COR-L47 (cell line): Measurements from ENCODE around the gene NTF3.

ENCODE experiments used
- DNase-seq: peaks from one replicate; lab custom pipeline; 2025; lab: John Stamatoyannopoulos, UW

NTF3 gene

DNA sequence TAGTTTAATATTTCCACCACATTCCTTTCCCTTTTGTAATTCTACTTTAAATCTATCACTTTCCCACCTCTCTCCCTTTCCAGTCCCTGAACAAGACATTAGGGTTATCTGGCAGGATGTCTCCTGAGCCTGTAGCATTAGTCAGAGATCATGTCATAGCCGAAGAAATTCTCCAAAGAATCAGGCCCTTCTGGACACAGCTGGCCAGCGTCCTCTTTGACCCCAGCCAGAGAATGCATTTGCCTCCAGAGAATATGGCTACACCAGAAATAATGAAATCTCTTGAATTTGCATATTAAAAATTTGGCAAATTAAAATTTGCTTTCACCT, 56.7 kb downstream of the NTF3 start:
- no peak for DNase-seq

DNA sequence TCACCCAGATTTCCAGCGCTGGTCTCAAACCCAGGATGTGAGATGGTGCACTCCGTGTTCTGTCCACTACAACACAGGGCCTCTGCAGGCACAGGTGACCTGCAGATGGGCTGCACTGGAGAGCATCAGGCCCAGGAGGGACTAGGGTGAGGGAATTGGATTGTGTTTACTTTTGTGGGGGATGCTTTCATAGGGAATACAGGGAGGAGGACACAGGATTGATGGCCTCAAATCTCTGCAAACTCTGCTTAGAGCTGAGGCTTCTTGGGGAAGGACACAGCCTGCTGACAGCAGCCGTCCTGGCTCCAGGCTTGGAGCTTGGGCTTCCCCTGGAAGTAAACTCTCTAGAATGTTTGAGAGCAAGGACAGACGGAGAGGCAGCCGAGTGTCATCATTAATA, 57.1 kb downstream of the NTF3 start:
- no peak for DNase-seq

DNA sequence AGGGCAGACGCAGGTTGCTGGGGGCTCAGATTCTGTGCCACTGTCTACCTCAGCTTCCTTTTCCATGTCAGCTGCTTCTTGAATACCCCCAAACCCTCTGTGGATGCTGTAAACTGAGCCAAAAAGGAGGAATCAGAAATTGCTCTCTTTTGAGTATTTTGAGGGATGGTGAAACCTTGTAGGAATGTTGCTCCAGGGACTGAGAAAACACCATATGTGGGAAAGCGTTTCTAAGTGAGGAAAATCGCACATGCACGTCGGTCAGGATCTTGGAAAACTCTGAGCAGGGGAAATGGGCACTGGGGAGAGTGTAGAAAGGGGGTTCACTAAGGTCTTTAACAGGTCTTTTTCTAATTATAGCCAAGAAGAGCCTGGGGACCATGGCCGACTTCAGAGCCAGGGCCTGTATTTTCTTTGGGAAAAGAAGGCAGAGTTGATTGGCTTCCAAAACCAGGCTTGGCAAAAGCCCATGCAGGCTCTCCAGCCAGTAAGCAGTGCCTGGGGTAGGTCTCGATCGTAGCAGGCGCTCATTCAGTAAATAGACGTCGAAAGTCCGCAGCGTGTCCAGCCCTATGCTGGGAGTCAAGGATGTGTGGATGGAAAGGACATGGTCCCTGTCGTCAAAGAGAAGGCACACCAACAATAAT, 58.0 kb downstream of the NTF3 start:
- DNase-seq: no peak

DNA sequence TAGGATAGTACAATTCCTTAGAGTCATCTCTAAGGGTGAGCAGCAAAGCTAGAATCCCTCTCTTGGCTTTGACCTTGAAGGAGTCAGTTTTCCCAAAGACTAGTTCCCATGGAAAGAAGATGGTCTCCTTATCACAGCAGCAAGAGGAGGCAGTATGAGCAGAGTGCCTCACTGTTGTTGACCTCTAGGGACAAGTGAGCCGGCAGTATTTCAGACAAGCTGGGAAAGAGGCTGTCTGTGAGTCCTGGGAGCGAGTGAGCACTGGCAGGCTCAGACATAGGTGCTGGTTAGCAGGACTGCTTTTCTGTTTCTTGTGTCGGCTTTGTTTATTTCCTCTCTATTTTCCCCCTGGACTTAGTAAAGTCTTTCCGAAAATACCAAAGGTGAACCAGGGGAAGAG, 60.7 kb downstream of the NTF3 start:
- DNase-seq: no peak

DNA sequence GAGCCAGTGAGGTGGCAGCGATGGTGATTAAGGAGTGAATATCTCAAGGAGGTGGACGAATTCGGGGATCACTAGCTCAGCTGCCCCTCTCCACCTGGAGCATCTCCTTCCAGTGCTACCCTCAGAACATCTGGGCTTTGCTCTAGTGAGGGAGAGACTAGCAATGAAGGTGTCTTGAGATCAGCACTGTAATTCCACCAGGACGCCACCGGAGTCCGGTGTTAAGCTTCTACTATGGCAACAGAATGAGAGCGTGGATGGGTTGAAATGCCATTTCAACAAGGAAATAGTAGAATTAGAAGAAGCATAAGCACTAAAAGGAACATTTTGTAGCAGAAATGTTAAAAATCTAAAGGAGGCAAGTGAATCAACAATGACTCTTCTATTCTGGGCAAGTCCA, 61.1 kb downstream of the NTF3 start:
- DNase-seq: no peak

DNA sequence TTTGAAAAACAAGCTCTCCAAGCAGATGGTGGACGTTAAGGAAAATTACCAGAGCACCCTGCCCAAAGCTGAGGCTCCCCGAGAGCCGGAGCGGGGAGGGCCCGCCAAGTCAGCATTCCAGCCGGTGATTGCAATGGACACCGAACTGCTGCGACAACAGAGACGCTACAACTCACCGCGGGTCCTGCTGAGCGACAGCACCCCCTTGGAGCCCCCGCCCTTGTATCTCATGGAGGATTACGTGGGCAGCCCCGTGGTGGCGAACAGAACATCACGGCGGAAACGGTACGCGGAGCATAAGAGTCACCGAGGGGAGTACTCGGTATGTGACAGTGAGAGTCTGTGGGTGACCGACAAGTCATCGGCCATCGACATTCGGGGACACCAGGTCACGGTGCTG, 62.4 kb downstream of the NTF3 start:
- DNase-seq: no peak

DNA sequence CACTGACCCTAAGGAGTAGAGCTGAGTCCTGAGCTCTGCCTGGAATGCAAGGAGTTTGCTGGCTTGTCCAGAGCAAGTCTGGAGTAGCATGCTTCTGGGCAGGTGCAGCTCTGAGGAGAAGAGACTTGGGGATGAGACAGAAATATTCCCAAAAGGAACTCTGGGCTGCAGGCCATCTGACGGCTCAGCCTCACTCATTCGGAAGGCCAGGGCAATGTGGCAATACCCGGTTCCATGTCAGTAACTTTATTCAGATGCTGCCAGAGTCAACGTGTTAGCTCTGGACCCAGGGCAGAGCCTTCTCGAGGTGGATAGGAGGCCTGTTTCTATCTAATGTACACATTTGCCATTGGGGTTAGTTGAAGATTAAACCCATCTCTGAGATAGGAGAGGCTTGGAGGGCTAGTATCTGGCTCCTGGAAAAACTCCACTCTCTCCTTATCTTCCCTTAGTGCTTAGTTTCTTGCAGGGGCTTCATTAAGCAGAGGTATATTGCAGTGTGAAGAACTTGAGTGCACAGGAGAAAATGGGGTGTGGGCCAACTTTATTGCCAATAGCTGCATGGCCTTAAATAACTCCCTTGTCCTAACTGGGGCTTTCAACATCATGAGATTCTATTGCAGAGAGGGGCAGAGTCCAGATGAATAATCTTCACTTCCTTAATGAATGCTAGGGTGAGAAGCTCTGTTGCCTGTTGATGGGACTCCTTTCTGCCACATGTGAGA, 65.6 kb downstream of the NTF3 start:
- no peak for DNase-seq

DNA sequence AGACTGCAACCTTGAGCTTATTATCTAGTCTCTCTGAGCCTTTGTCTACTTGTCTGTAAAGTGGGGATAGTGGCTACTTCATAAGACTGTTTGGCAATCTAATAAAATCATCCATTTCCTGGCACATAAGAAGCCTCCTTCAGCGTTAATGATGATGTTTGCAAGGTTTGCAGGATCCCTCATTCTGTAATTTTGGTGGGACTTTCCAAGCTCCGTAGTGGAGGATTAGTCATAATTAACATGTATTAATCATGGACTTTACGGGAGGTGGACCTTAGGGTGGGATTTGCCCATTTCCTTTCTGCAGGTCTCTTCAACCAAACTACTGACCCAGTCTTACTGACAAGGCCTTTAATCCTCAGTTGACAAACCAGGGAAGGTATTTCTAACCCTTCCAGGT, 66.2 kb downstream of the NTF3 start:
- no peak for DNase-seq

DNA sequence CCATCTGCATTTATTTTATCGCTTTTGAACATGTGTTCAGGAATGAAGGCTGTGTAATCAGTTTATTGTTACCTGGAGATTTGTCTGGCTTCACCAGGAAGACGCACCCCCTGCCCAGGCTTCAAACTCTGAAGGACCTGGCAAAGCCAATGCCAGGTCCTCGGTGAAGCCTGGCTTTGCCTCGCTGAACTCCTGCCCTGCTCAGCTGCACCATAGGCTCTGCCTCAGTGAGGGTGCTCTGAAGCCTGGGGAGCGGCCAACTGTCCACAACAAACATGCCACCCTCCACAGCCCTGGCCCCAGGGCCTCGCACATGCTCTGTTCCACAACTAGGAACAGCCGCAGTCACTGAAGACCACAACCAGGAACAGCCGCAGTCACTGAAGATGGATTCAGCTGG, 66.9 kb downstream of the NTF3 start:
- DNase-seq: no peak

DNA sequence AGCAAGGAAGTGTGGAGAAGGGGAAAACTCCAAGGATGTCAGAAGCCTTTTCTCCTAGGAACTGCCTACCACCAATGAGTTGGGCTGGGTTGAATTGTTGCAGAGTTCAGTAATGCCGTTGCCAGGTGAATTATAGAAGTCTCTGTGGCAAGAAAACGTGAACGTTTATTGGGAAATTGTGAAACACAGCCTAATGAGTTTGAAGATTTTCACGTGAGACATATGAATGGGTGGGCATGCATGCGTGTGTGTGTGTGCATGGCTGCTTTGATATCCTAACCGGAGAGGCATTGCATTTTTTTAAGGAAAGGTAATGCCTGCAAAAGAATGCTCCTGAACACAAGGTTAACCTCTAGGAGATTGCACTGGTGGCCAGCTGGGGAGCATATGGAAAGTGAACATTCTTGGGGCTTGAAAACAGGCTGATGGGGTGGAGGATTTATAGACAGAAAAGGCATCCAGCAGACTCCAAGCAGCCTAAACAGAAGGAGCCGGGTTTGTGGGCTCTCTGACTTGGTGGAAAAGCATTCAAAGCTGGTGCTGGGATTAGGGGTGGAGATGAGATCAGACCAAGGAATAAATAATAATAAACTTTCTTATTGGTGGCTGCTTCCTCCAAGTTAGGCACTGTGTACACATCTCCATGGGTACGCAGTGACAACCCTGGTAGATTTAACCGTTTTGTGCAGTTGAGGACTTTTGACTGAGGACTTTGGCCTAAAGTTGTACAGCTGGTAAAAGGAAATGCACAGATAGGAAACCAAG, 67.8 kb downstream of the NTF3 start:
- DNase-seq: no peak

DNA sequence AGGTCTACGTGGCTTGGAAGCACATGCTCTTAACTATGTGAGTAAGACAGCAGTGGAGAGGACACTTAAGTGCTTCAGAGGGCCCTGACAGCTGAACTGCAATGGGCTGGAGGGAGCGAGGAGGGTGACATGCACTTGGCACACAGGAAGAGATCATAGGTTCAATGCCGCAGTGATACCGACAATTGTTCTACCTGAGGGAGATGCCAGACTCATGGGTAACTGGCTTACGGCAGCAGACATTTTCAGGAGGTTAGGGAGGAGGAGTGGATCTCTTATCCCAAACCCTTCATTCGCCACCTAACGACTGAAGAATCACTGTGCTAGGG, 68.4 kb downstream of the NTF3 start:
- no peak for DNase-seq

DNA sequence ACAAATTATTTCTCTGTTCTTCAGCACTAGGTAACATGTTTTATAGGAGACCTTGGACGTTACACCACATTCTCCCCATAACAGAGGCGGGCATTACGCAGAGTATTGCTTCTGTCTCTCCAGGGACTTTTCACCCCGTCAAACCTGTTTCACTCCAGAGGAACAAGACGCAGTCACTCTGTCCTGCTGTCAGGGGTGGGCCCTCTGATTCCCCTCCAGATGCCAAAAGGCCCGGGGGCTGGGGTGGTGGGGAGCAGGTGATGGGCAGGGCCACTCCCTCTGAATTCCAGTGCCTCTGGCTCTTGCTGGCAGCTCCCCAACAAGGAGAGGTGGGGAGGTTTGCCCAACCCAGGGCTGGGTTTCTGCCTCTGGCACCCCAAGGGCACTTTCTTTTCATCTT, 71.9 kb downstream of the NTF3 start:
- no peak for DNase-seq

DNA sequence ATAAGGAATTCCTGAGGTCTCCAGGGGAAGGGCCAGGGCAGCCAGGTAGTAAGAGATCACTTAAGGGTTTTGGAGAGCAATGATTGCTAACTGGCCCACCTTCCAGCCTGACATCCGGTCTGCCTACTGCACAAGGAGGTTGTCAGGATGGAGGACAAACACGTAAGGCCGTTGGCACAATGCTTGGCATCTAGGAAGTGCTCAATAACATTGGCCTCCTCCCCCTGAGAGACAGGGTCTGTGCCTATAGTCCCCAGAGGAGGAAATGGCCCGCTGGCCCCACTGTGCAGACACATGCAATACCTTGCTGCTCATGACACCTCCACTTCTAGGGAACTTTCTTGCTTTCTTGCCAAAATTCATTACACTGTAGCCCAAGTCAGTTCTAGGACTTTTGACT, 73.2 kb downstream of the NTF3 start:
- no peak for DNase-seq

DNA sequence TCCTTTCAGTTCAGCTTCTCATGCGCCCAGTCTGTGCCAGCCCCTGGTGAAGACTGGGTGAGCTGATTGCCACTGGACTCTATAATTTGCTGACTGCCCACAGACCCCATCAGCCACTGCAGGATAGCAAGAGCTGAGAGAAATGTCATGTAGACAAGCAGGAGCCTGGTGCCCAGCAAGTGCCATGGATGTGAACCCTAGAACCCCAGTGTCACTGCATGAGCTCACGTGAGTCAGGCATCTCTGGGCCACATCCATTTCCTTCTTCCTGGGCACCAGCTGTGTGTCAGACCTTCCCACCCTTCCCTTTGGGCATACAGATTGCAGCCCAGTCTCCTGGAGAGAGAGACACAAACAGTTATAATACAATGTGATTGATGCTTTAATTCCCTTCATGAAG, 73.8 kb downstream of the NTF3 start:
- no peak for DNase-seq

DNA sequence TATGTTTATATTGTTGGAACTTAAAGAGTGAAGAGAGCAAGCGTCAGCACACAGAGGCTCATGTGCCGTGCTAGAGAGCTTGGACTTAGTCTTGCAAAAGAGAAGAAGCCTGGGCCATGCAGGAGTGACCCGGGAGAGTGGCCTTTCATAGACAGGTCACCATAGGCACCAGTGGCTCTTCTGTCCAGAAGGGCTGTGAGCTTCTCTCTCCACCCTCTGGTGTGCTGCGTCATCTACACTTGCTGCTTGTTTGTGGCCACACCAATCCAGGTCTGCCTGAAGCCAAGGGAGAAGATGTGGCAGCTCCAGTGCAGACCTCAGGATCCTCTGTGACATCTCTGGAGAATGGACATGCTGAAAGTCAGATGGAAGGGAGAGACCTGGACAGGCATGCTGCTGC, 74.4 kb downstream of the NTF3 start:
- no peak for DNase-seq

DNA sequence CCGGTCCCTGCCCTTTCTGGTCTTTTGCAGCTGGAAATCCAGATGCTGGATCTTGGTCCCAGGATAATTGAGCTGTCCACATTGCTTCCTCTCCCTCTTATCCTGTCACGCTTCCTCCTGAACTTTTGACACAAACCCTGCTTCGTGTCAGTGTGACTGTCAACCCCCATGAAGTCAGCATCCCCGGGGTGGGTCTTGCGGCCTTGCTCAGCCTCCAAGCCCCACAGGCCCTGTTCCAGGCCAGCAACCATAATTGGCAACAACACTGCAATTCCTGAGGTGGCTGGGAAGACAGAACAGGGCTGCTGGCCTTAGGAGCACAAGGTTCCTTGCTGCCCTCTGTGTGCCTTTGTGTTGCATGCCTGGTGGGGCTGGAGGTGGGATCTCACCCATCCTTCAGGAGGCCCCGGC, 74.9 kb downstream of the NTF3 start:
- DNase-seq: no peak

DNA sequence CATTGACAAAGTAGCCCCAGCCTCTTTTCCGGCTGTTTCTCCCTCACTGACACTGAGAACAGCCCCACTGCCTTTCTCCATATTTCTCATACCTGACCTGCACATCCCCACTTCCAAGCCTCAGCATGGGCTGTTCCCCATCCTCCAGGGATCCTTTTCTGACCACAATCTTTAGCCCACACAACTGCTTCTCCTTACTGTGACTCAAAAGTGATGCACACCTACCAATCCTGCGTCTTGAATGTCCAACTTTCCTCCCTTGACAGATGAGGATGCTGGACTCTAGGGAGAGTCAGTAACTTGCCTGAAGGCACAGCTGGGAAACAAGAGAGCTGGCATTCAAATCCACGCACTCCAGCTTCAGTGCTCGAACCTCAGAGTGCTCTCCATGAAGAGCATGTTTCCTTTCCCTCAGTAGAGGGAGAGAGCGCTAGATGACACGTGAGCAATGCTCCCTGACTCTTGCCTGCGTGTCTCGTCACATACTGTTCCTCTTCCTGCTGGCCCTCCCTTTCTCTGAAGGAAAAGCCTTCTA, 75.6 kb downstream of the NTF3 start:
- DNase-seq: no peak

DNA sequence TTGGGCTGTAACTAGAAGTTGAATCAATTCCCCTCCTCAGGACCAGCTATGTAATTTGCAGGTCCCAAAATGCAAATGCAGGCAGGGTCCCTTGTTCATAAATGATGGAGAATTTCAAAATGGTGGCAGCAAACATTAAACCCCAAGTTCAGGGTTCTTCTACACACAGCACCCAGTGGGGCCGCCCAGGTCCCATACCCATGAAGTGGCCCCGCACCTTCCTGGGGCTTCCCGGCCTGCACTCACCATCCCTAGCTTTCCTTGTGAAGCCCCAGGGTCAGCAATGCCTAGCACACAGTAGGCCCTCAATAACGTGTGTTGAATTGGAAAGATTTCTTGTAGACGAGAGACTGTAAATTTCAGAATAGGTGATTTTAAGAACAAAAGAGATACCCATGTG, 76.0 kb downstream of the NTF3 start:
- no peak for DNase-seq

DNA sequence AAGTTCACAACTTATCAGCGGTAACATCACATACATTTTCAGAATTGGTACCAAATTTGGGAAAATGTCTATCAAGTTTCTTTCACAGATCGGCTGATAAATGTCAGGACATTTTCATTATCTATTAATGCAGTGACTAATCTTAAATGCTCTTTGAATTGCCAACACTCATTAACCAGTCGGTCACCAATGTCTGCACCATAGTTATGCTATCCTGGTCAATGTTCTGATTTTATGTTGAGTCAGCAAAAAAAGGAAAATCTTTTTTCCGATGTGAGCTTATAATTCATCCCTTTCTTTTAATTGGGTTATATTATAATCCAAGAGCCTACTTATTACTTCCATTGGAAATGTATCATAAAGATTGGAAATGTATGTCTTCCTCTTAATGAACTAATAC, 77.2 kb downstream of the NTF3 start:
- DNase-seq: no peak

DNA sequence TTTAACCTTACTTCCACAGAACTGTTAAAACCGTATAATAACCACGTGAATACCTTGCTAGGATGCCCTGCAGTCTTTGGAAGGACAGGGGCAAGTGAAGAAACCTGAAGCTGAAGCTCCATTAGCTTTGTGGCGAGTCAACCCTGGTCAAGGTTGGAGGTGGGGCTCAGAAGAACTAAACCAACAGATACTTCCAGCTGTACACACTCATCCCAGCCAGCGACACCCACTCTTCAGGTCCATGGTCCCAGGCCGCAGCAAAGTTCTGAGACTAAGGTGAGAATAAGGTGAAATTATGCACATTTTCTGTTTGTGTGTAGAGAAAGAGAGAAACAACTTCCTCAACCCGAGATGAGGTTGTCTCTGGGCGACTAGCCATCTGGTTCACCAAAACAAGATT, 77.6 kb downstream of the NTF3 start:
- no peak for DNase-seq

DNA sequence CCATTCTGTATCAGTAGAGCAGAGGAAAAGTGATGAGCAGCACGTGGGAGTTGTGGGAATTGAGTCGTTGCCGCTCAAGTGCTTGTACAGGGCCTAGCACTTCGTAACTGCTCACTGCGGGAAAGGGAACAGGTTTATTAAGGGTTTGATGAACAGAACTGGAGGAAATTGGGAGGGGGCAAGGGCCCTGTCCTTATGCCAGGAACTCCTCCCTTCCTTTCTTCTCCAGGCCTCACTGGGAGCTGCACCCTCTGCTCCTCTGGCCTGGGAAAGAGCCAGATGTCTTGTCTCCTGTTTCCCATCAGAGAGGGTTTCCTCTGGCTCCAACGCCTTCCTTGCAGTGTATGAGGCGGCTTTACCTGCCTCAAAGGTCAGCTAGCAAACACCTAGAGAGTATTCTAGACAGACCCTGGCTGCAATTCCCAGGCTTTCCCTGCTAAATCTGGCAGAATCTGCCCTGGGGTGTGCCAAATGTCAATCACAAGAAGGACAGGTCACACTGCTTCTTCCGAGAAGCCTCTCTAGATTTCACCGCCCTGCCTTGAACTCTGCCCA, 78.4 kb downstream of the NTF3 start:
- DNase-seq: no peak

DNA sequence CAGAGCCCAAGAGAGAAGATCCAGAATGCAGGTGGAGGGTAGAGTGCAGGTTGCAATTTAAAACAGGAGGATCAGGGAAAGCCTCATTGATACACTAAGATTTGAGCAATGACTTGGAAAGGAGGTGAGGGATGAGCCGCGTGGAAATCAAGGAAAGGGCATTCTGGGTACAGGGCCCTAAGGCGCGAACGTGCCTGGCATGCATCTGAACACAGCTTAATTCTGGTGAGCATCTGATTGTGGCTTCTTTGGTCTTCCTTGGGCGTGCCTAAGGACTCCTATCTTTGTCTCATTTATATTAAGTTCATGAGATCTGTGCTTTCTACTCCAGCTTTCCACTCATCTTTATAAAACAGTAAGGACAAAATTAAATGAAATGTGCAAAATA, 79.3 kb downstream of the NTF3 start:
- no peak for DNase-seq
